Activated CD4-positive, alpha-beta T cell treated with anti-CD3 and anti-CD28 coated beads, Interleukin-2, Interleukin-4, amounts not matched to agents 100 ng/mL and 50 ng/mL, durations not matched to agents 16 hours and 8 hours (primary cell): ENCODE measurements around the gene TGFB2.

Source experiments
- DNase-seq: peaks from one replicate; pipeline ENCODE4 v3.0.0-alpha.2; 2020; ENCODE audit warnings: low spot score

Gene TGFB2

DNA sequence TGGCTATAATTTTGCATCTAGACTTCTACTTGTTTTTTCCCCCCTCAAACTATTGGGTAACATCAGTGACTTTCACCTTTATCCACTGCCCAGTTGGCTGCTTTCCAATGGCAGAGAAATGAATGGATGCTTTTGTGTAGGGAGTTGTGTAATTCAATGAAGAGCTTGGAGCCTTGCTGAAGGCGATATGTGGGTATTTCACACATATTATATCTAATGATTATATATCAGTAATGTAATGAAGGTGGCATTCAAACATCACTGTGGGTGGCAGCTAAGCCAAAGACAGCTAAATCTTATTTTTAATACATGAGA lies 81.2 kb downstream of the TGFB2 start:
- no peak for DNase-seq

GRCh38 chr1:218429301-218429700 lies 84.2 kb downstream of the TGFB2 start:
- no peak for DNase-seq

DNA sequence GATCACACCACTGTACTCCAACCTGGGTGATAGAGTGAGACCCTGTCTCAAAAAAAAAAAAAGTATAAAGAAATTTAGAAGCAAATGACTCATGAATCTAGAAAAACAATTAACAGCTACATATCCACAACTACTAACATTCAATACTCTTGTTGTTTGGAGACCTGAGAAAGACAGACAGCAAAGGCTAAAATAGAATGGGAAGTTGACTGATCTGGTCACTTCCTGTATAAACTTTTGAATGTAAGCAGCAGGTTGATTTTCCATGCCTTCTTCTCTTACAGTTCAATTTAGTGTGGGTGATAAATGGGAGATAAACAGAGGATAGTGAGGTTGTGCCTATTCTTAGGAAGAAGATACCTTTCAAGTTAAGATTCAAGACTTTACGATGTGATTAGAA lies 85.2 kb downstream of the TGFB2 start:
- no peak for DNase-seq

- no peak for DNase-seq
Observed at GRCh38 chr1:218430822-218431221, 85.7 kb downstream of the TGFB2 start.

DNA sequence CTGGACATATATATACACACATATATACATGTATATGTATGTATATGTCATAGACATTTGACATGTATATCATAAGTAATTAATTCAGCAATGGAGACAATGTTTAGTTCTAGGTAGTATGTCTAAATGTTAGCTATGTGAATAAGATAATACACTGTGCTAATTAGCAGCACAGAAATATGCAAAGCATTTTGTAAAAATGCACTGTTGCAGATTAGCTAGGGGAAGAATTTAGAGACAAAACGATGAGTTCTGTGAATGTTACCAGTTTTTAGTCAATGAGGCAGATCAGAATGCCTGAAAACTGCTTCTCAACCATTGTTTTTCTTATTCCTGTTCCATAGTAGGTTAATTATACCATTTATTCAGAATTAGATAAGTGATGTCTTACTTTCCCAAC lies 86.3 kb downstream of the TGFB2 start:
- no peak for DNase-seq

DNA sequence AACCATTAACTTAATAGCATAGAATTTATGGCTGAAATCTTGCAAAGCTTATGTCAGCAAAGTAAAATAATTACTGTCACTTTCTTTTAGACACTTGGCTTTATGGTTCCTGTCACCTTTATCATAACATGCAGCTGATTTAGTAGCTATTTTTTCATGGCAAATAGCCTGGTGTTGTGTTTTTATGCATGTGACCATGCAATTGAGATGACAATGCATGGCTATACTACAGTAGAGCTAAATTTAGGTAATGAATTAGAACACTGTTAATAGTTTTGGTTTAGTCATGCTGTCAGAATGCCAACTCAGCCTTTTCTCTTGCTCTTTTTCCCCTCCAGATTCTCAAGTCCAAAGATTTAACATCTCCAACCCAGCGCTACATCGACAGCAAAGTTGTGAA lies 88.6 kb downstream of the TGFB2 start:
- no peak for DNase-seq

DNA sequence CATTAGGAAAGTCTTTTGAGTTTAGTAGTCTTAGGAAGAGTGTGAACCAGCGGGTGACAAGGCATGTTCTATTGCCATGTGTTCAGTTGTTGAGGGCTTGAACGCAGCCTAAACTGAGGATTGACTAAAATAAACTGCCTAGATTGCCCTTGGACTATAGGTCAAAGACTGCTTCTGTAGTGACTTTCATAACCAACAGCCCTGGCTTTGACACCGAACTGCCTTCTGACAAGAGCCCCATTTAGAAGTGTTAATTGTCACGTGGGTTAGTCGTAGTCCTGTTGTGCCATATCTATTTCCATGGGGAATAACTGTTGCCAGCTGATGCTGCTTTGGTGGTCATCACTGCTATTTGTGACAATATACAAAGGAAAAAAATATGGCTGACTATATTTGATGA lies 90.4 kb downstream of the TGFB2 start:
- no peak for DNase-seq

DNA sequence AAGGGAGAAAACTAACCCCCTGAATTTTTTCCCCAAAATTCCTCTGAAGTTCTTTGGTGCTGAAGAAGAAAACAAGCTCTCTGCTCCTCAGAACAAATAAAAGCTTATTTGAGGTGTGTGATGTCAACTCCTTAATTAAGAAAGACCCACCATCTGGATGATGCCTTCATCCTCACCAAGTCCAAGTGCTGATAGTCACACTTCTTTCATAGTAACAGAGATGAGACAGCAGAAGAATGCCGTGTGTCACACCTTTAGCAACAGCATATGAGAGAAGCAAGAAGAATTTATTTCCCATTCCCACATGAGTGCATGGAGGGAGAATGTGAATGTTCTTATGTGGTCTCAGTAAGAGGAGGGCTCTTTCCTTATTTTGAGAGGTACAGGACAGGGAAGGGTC lies 91.2 kb downstream of the TGFB2 start:
- DNase-seq: no peak

- no peak for DNase-seq
Observed at GRCh38 chr1:218436997-218437396, 91.9 kb downstream of the TGFB2 start.

GRCh38 chr1:218439541-218440295 lies 94.6 kb downstream of the TGFB2 start:
- no peak for DNase-seq

- no peak for DNase-seq
Observed at GRCh38 chr1:218443255-218443654, 98.1 kb downstream of the TGFB2 start.

GRCh38 chr1:218444173-218444572 lies 99.0 kb downstream of the TGFB2 start:
- DNase-seq: no peak

DNA sequence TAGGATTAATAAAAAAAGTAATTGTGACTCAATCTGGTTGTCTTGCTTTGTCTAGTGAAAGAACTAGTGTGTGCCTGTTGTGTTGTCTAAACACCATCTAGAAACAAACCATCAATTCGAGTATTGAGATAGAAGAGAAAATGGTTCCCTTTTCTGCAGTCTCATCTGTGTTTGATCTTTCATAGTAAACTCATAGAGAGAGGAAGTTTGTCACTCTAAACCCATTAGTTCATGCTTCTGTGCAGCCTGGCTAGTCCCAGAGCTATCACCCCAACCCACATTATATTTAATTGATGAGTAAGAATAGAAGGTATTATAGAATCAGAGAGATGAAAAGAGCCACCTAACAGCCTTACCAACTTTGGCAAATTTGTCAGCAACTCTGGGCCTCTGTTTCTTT lies 99.5 kb downstream of the TGFB2 start:
- no peak for DNase-seq

DNA sequence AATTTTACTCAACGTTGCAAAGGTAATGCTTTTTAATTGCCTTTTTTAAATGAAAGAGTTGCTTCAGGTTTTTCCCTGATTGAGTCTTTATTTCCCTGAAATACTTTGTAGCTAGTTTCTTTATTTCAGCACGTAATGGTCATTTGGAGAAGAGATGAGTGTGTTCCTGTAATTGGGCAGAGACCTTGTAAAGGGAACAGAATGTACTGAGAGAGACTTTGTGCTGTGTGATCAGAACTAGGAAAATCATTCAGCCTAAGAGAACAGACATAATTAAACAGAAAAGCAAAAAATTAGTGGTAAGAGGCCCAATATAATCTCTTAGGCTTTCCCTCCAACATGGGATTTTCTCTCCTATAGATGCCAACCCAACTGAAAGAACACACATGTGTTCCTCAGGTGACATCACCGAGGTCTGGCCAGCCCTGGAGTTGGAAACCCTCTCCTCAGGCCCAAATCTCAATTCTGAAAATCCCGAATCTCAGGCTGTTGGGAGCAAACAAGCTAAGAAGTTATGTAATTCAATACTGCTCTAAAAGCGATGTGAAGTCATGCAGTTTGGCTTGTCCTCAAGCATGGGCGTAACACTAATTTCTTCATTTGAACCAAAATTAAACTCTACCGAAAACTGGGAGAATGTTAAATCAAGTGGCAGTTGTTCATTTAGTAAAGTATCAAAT lies 102.0 kb downstream of the TGFB2 start:
- no peak for DNase-seq

- no peak for DNase-seq
Observed at GRCh38 chr1:218451415-218451814, 106.3 kb downstream of the TGFB2 start.

DNA sequence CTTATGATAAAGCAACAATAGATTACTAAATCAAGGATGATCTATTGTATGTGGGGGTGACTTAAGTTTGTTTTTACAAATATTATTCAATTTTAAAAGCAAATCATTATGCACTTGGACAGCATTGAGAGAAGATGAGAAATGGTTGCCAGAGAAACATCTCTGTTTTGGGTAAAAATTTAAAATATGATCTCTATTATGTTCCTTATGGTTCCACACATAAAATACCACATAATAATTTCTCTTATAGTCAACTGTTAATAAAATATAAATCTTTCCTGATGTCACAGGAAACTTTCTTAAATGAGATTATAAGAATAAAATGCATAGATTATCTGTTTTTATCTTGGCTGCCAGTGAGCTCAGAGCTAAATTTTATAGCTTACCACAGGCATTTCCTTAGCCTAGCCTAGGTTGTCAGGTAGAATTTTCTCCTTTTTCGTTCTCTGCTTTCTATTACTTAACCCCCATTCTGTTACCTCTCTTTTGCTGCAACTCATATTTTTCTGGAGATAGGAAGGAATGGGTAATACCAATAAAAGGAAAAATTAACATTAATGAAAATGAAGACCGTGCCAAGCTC lies 109.7 kb downstream of the TGFB2 start:
- DNase-seq: no peak

DNA sequence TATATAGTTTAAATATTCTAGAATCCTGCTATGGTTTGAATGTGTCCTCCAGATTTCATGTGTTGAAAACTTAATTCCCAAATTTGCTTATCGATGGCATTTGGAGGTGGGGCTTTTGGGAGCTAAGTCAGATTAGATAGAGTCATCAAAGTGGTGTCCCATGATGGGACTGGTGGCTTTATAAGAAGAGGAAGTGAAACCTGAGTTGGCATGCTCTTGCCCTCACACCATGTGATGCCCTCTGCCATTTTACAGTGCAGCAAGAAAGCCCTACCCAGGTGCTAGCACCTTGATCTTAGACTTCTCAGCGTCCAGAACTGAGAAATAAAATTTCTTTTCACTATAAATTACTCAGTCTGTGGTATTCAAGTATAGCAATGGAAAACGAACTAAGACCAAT lies 111.3 kb downstream of the TGFB2 start:
- DNase-seq: no peak

DNA sequence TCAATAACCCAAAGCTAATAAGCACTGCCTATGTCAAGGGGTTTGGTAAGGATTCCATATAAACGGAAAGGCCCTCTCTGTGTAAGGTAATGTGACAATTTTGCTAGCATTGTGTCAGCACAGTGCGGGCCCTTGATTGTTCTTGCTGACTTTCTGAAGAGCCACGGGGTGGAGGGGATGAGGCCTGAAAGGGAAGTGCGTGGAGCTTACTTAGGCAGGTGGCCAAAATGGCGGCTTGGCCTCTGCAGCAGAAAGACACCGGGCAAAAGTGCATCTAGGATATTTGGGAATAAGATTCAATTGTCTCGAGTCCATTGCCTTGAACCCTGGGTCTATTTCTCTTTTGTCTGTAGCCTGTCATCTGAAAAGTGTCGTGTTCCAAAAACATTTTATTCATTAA lies 114.3 kb downstream of the TGFB2 start:
- no peak for DNase-seq

DNA sequence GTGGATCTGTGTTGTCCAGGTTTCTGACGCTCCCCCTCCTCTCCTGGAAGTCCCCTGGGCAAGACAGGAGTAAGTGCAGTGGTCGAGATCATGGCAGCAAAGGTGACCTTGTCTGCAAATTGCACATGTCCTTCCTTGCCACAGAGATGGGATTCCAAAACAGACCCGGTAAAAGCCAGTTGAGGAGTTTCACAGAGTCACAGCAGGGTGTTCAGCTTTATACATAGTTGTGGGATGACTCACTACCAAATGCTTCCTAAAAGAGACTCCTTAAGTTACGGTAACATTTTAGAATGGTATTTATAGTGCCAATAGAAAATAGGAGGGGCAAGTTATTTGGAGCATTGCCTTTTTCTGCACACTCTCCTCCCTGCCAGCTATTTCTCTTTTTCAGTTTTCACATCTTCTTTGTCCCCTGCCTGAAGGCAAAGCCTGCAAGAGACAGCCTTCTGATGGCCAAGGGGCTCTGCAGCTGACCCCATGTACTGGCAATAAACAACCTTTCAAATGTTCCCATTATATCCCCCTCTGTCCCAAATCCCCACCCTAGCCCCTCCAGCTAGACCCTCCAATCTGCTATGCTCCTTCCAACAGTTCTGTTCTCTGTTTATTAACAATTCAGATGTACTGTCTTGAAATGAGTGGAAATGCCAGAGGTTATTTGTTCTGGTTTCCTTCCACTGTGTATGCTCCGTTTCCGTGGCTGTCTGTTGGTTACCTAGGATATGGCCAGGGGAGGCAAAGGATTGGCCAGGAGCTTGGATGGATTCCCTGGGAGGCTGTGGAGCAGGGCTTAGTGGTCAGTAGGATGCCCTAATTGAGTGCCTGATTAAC lies 115.0 kb downstream of the TGFB2 start:
- DNase-seq: no peak

DNA sequence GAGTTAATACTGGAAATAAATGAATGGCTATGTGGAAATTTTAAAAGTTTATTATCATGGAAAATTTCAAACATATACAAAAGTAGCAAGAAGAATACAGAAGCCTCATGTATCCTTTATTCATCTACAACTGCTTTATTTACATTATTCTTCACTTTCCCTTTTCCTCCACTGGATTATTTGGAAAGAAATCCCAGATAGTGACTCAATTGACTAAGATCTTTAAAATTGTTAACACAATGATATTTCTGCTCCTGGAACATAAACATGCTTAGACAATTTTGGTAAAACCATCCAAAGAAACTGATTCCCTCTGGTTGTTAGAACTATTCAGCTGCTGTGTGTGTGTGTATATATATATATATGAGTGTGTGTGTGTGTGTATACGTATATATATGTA lies 116.2 kb downstream of the TGFB2 start:
- DNase-seq: no peak

GRCh38 chr1:218462116-218462515 lies 117.0 kb downstream of the TGFB2 start:
- DNase-seq: no peak

- no peak for DNase-seq
Observed at GRCh38 chr1:218462587-218462986, 117.5 kb downstream of the TGFB2 start.
